Measurements from ENCODE around the gene TRPC1.

TRPC1 gene

GRCh38 chr3:142818651-142819050, 94.8 kb downstream of the TRPC1 start:
- no peaks in the 10 kb centered on the region for H3K27me3 ChIP-seq
- H4K20me1 ChIP-seq = no peaks in the 10 kb centered on the region
- H3K9ac ChIP-seq = no peak overlapping the region
- no peak for TF ChIP-seq Cebpa-rat (IDR thresholded peaks at IDR 0.05)
- H3K9me3 ChIP-seq = no peaks in the 10 kb centered on the region
- no peak overlapping the region for H3K4me3 ChIP-seq
- H3K4me1 ChIP-seq = no peaks in the 10 kb centered on the region
- H3K36me3 ChIP-seq = no peaks in the 10 kb centered on the region
- no peak overlapping the region for H3K4me2 ChIP-seq
- no peak overlapping the region for H3K27ac ChIP-seq

- Histone ChIP-seq H3K4me1 (no peaks in the 10 kb centered on the region), H3K4me3 (no peak overlapping the region), H3K4me2 (no peak overlapping the region), H3K27me3 (no peaks in the 10 kb centered on the region), H4K20me1 (no peaks in the 10 kb centered on the region), H3K9me3 (no peaks in the 10 kb centered on the region), H3K27ac (no peak overlapping the region), H3K9ac (no peak overlapping the region), H3K36me3 (no peaks in the 10 kb centered on the region)
- no peak for TF ChIP-seq Cebpa-rat (IDR thresholded peaks at IDR 0.05)
Observed at GRCh38 chr3:142819179-142819578, 95.3 kb downstream of the TRPC1 start.

- Histone ChIP-seq H4K20me1 (no peaks in the 10 kb centered on the region), H3K27me3 (no peaks in the 10 kb centered on the region), H3K27ac (no peak overlapping the region), H3K36me3 (no peaks in the 10 kb centered on the region), H3K9me3 (no peaks in the 10 kb centered on the region), H3K9ac (no peak overlapping the region), H3K4me1 (no peaks in the 10 kb centered on the region), H3K4me2 (no peak overlapping the region), H3K4me3 (no peak overlapping the region)
- no peak for TF ChIP-seq Cebpa-rat (IDR thresholded peaks at IDR 0.05)
Observed at GRCh38 chr3:142828703-142829305, 105.0 kb downstream of the TRPC1 start.

- Histone ChIP-seq H3K4me3 (no peak overlapping the region), H3K4me1 (no peaks in the 10 kb centered on the region), H3K27me3 (no peaks in the 10 kb centered on the region), H3K36me3 (no peaks in the 10 kb centered on the region), H3K4me2 (no peak overlapping the region), H4K20me1 (no peaks in the 10 kb centered on the region), H3K27ac (no peak overlapping the region), H3K9me3 (no peaks in the 10 kb centered on the region), H3K9ac (no peak overlapping the region)
- no peak for TF ChIP-seq Cebpa-rat (IDR thresholded peaks at IDR 0.05)
Observed at GRCh38 chr3:142837526-142837925, 113.7 kb downstream of the TRPC1 start.

GRCh38 chr3:142839831-142840230, 116.0 kb downstream of the TRPC1 start:
- TF ChIP-seq Cebpa-rat (IDR thresholded peaks at IDR 0.05) = no peak
- Histone ChIP-seq H3K27me3 (no peaks in the 10 kb centered on the region), H3K4me1 (no peaks in the 10 kb centered on the region), H4K20me1 (no peaks in the 10 kb centered on the region), H3K9me3 (no peaks in the 10 kb centered on the region), H3K9ac (no peak overlapping the region), H3K27ac (no peak overlapping the region), H3K4me2 (no peak overlapping the region), H3K36me3 (no peaks in the 10 kb centered on the region), H3K4me3 (no peak overlapping the region)

GRCh38 chr3:142844339-142844977, 120.6 kb downstream of the TRPC1 start:
- H4K20me1 ChIP-seq = no peaks in the 10 kb centered on the region
- H3K9me3 ChIP-seq = no peaks in the 10 kb centered on the region
- H3K27me3 ChIP-seq = no peaks in the 10 kb centered on the region
- H3K27ac ChIP-seq = no peak overlapping the region
- H3K36me3 ChIP-seq = no peaks in the 10 kb centered on the region
- H3K4me1 ChIP-seq = no peaks in the 10 kb centered on the region
- no peak for TF ChIP-seq Cebpa-rat (IDR thresholded peaks at IDR 0.05)
- no peak overlapping the region for H3K9ac ChIP-seq
- H3K4me3 ChIP-seq = no peak overlapping the region
- H3K4me2 ChIP-seq = no peak overlapping the region

- Histone ChIP-seq H4K20me1 (no peaks in the 10 kb centered on the region), H3K9ac (no peak overlapping the region), H3K4me2 (no peak overlapping the region), H3K4me3 (no peak overlapping the region), H3K27ac (no peak overlapping the region), H3K36me3 (no peaks in the 10 kb centered on the region), H3K4me1 (no peaks in the 10 kb centered on the region), H3K27me3 (no peaks in the 10 kb centered on the region), H3K9me3 (no peaks in the 10 kb centered on the region)
- TF ChIP-seq Cebpa-rat (IDR thresholded peaks at IDR 0.05) = no peak
Observed at GRCh38 chr3:142846779-142847577, 123.1 kb downstream of the TRPC1 start.

GRCh38 chr3:142849148-142849547, 125.3 kb downstream of the TRPC1 start:
- H3K27ac ChIP-seq = no peak overlapping the region
- no peak overlapping the region for H3K4me3 ChIP-seq
- H4K20me1 ChIP-seq = no peaks in the 10 kb centered on the region
- no peaks in the 10 kb centered on the region for H3K36me3 ChIP-seq
- H3K9me3 ChIP-seq = no peaks in the 10 kb centered on the region
- no peaks in the 10 kb centered on the region for H3K4me1 ChIP-seq
- no peak overlapping the region for H3K4me2 ChIP-seq
- no peaks in the 10 kb centered on the region for H3K27me3 ChIP-seq
- H3K9ac ChIP-seq = no peak overlapping the region
- no peak for TF ChIP-seq Cebpa-rat (IDR thresholded peaks at IDR 0.05)

- no peak for TF ChIP-seq Cebpa-rat (IDR thresholded peaks at IDR 0.05)
- Histone ChIP-seq H3K4me1 (no peaks in the 10 kb centered on the region), H3K27me3 (no peaks in the 10 kb centered on the region), H3K27ac (no peak overlapping the region), H3K4me2 (no peak overlapping the region), H3K36me3 (no peaks in the 10 kb centered on the region), H4K20me1 (no peaks in the 10 kb centered on the region), H3K4me3 (no peak overlapping the region), H3K9me3 (no peaks in the 10 kb centered on the region), H3K9ac (no peak overlapping the region)
Observed at GRCh38 chr3:142850395-142851023, 126.7 kb downstream of the TRPC1 start.

GRCh38 chr3:142852009-142852408, 128.2 kb downstream of the TRPC1 start:
- Histone ChIP-seq H3K9ac (no peak overlapping the region), H3K9me3 (no peaks in the 10 kb centered on the region), H3K4me2 (no peak overlapping the region), H3K4me3 (no peak overlapping the region), H4K20me1 (no peaks in the 10 kb centered on the region), H3K36me3 (no peaks in the 10 kb centered on the region), H3K27ac (no peak overlapping the region), H3K27me3 (no peaks in the 10 kb centered on the region), H3K4me1 (no peaks in the 10 kb centered on the region)
- no peak for TF ChIP-seq Cebpa-rat (IDR thresholded peaks at IDR 0.05)
